ENCODE results near the gene SIK2.

DNA sequence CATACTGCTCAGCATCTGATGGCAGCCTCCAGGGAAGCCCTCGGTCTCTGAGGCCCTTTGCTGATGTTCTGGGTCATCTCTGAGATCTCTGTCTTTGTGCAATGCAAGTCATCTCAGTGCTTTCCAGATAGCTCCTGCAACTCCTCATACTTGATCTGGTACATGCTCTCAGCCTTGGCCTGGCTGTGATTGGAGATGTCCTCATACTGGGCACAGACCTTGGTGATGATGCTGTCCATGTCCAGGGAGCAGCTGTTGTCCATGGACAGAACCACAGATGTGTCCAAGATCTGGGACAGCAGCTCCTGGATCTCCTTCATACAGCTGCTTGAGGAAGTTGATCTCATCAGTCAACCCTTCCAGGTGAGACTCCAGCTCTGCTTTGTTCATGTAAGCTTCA is 69.1 kb downstream of the SIK2 start:
- TF ChIP-seq, protein P1, sequence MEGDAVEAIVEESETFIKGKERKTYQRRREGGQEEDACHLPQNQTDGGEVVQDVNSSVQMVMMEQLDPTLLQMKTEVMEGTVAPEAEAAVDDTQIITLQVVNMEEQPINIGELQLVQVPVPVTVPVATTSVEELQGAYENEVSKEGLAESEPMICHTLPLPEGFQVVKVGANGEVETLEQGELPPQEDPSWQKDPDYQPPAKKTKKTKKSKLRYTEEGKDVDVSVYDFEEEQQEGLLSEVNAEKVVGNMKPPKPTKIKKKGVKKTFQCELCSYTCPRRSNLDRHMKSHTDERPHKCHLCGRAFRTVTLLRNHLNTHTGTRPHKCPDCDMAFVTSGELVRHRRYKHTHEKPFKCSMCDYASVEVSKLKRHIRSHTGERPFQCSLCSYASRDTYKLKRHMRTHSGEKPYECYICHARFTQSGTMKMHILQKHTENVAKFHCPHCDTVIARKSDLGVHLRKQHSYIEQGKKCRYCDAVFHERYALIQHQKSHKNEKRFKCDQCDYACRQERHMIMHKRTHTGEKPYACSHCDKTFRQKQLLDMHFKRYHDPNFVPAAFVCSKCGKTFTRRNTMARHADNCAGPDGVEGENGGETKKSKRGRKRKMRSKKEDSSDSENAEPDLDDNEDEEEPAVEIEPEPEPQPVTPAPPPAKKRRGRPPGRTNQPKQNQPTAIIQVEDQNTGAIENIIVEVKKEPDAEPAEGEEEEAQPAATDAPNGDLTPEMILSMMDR (IDR thresholded peaks at IDR 0.05) = no peak
- no peak for TF ChIP-seq POLR2A (IDR thresholded peaks at IDR 0.05)

All from esophagus squamous epithelium (tissue), 4 donors.